Keratinocyte (primary cell): Measurements from ENCODE around the gene KCNK17. TPM values are rescaled to one million over a fixed set of nuclear protein-coding genes. Genes with fewer than 3 reads are reported as not detected.

ENCODE experiments used
- DNase-seq: peaks from one replicate; pipeline ENCODE4 v3.0.0-alpha.2; 2011; ENCODE audit warnings: low read depth, missing footprints, low spot score
- FAIRE-seq: peaks from 2 replicates; lab custom pipeline; 2011; peaks lifted over from hg19 to GRCh38; lab: Jason Lieb, UNC
- H2AFZ ChIP-seq: 2 replicates; pipeline ENCODE4 v1.6.0; 2012; ENCODE audit warnings: low read length, control low read depth, inconsistent platforms; ENCODE audit not compliant: control insufficient read depth
- H3K27ac ChIP-seq: 2 replicates; pipeline ENCODE4 v1.5.1; 2011; ENCODE audit warnings: low read length; ENCODE audit not compliant: control insufficient read depth, insufficient read depth
- H3K27me3 ChIP-seq: 3 replicates; pipeline ENCODE4 v1.6.0; 2011; ENCODE audit warnings: low read length; ENCODE audit not compliant: control insufficient read depth, insufficient read depth; ENCODE audit errors: extremely low read depth
- H3K36me3 ChIP-seq, 2 experiments: 2 replicates in 1 of 2; 3 replicates in 1 of 2; pipeline ENCODE4 v1.5.1; 2011; ENCODE audit warnings: low read length in 2 of 2, mild to moderate bottlenecking in 1 of 2; ENCODE audit not compliant: control insufficient read depth in 2 of 2, insufficient read depth in 2 of 2; ENCODE audit errors: extremely low read depth in 1 of 2
- H3K4me1 ChIP-seq: 3 replicates; pipeline ENCODE4 v1.5.1; 2011; ENCODE audit warnings: low read length; ENCODE audit not compliant: control insufficient read depth, insufficient read depth; ENCODE audit errors: extremely low read depth
- H3K4me2 ChIP-seq: 3 replicates; pipeline ENCODE4 v1.6.0; 2011; ENCODE audit warnings: low read depth, low read length; ENCODE audit not compliant: control insufficient read depth, insufficient read depth; ENCODE audit errors: extremely low read depth
- H3K4me3 ChIP-seq, 3 experiments: fragments of 200-600 bp in 1 of 3; sonication (generic) in 1 of 3; 2 replicates in 2 of 3; 3 replicates in 1 of 3; pipeline ENCODE4 v1.5.1; 2011 to 2016; ENCODE audit warnings: low read length in 3 of 3, mild to moderate bottlenecking in 3 of 3, control low read depth in 2 of 3, inconsistent platforms in 1 of 3, low read depth in 1 of 3, mixed read lengths in 1 of 3, mixed run types in 1 of 3, moderate library complexity in 1 of 3; ENCODE audit not compliant: control insufficient read depth in 2 of 3, insufficient read depth in 2 of 3; ENCODE audit errors: extremely low read depth in 1 of 3
- H3K79me2 ChIP-seq: 2 replicates; pipeline ENCODE4 v1.6.0; 2012; ENCODE audit warnings: low read length; ENCODE audit not compliant: control insufficient read depth, insufficient read depth
- H3K9ac ChIP-seq: 3 replicates; pipeline ENCODE4 v1.6.0; 2011; ENCODE audit warnings: low read length; ENCODE audit not compliant: control insufficient read depth, insufficient read depth; ENCODE audit errors: extremely low read depth
- H3K9me1 ChIP-seq: 3 replicates; pipeline ENCODE4 v1.6.0; 2011; ENCODE audit warnings: low read length; ENCODE audit not compliant: control insufficient read depth, insufficient read depth; ENCODE audit errors: extremely low read depth
- H3K9me3 ChIP-seq: 2 replicates; pipeline ENCODE4 v1.5.1; 2012; ENCODE audit warnings: low read depth, low read length; ENCODE audit not compliant: control insufficient read depth
- H4K20me1 ChIP-seq: 3 replicates; pipeline ENCODE4 v1.6.0; 2011; ENCODE audit warnings: low read length; ENCODE audit not compliant: control insufficient read depth, insufficient read depth; ENCODE audit errors: extremely low read depth
- CTCF ChIP-seq, 3 experiments: IDR thresholded peaks in 1 of 3; conservative IDR thresholded peaks in 1 of 3; optimal IDR thresholded peaks in 1 of 3; 2 replicates in 2 of 3; 3 replicates in 1 of 3; pipeline versions ENCODE3 to v1.5.1; 2011; ENCODE audit warnings: low read length in 3 of 3, mild to moderate bottlenecking in 3 of 3, moderate library complexity in 2 of 3, control low read depth in 1 of 3, inconsistent platforms in 1 of 3; ENCODE audit not compliant: insufficient read depth in 2 of 3; ENCODE audit errors: extremely low read depth in 1 of 3
- EZH2 ChIP-seq: IDR thresholded peaks from one replicate; pipeline ENCODE4 v1.6.1; 2012; ENCODE audit warnings: inconsistent platforms, mild to moderate bottlenecking, low read length, moderate library complexity
- dilution Hi-C: fragments of 300-500 bp; cut with MboI; formaldehyde crosslinking; loops from one replicate; pipeline ENCODE4 v1.7.0; 2020; ENCODE audit warnings: low sequenced_read_pairs; ENCODE audit not compliant: extremely low pct_ligation_motif_present
- polyA plus RNA-seq, 5 experiments: library from polyadenylated mRNA; depleted of rRNA in 3 of 5; stranded (reverse) in 3 of 5; stranded (forward) in 1 of 5; unstranded in 1 of 5; fragments of >200 nt; gene quantifications; 1 replicate in 1 of 5; 2 replicates in 3 of 5; 3 replicates in 1 of 5; pipeline versions ENCODE4 v1.2.1 to v1.2.3, GENCODE V29; 2011 to 2012; ENCODE audit warnings: missing spikeins in 2 of 5, low read depth in 1 of 5, low replicate concordance in 1 of 5

Gene KCNK17
- polyA plus RNA-seq, 1 donor (not counting 4 experiments of a cell fraction or from before 2014, with no cell fraction given), result not detected

GRCh38 chr6:39338397-39338796 is 24.2 kb upstream of the KCNK17 start:
- Histone ChIP-seq H3K79me2 (no peaks in the 10 kb centered on the region), H2AFZ (no peak overlapping the region), H3K27ac (no peak overlapping the region), H4K20me1 (no peaks in the 10 kb centered on the region), H3K27me3 (peaks cover 5% of the 10 kb centered on the region), H3K36me3 (no peaks in the 10 kb centered on the region), H3K4me3 (no peak overlapping the region), H3K9ac (no peak overlapping the region), H3K4me1 (no peaks in the 10 kb centered on the region), H3K4me2 (no peak overlapping the region), H3K9me3 (no peaks in the 10 kb centered on the region), H3K9me1 (no peaks in the 10 kb centered on the region)
- dilution Hi-C loops, result no loop called here
- TF ChIP-seq CTCF (optimal IDR thresholded peaks at IDR 0.05 in 1 of 3, IDR thresholded peaks at IDR 0.05 in 1 of 3, conservative IDR thresholded peaks at IDR 0.05 in 1 of 3; ENCODE audit: extremely low read depth in 1 of 3, insufficient read depth in 2 of 3, low read length in 3 of 3) (no peak), EZH2 (no peak)
- DNase-seq (no peak), FAIRE-seq (no peak)

GRCh38 chr6:39335780-39336545 is 21.7 kb upstream of the KCNK17 start:
- Histone ChIP-seq H4K20me1 (no peaks in the 10 kb centered on the region), H3K9me1 (no peaks in the 10 kb centered on the region), H3K4me2 (no peak overlapping the region), H3K4me3 (no peak overlapping the region), H3K79me2 (no peaks in the 10 kb centered on the region), H3K27ac (no peak overlapping the region), H2AFZ (no peak overlapping the region), H3K4me1 (no peaks in the 10 kb centered on the region), H3K27me3 (peaks cover 5% of the 10 kb centered on the region), H3K9ac (no peak overlapping the region), H3K9me3 (no peaks in the 10 kb centered on the region), H3K36me3 (no peaks in the 10 kb centered on the region)
- DNase-seq (no peak), FAIRE-seq (no peak)
- TF ChIP-seq EZH2 (no peak), CTCF (optimal IDR thresholded peaks at IDR 0.05 in 1 of 3, IDR thresholded peaks at IDR 0.05 in 1 of 3, conservative IDR thresholded peaks at IDR 0.05 in 1 of 3; ENCODE audit: extremely low read depth in 1 of 3, insufficient read depth in 2 of 3, low read length in 3 of 3) (no peak)
- dilution Hi-C loops, result no loop called here
